B cell (primary cell): Measurements from ENCODE around the gene C20orf173. TPM values are rescaled to one million over a fixed set of nuclear protein-coding genes. Genes with fewer than 3 reads are reported as not detected.

ENCODE experiments used
- ATAC-seq: fragments of 200-7000 bp; cut with Tn5 transposase; one replicate; pipeline ENCODE4 v1.10.0; 2021; ENCODE audit warnings: low read depth, mild to moderate bottlenecking, moderate number of reproducible peaks, moderate library complexity
- CTCF ChIA-PET: fragments of 350-600 bp; sonication (Branson Sonifier 250); formaldehyde crosslinking; loops from one replicate; lab custom pipeline; 2021; ENCODE audit warnings: antibody characterized with exemption, inconsistent platforms; lab: Charles Lee
- POLR2A ChIA-PET: fragments of 350-600 bp; sonication (Branson Sonifier 250); formaldehyde crosslinking; loops from one replicate; lab custom pipeline; 2021; ENCODE audit warnings: antibody characterized with exemption; lab: Charles Lee
- DNase-seq: peaks from one replicate; pipeline ENCODE4 v3.0.0; 2013
- H2AFZ ChIP-seq: 2 replicates; pipeline ENCODE4 v1.6.1; 2012; ENCODE audit warnings: mild to moderate bottlenecking, low read depth, low read length; ENCODE audit not compliant: insufficient read depth, poor library complexity, severe bottlenecking
- H3K27ac ChIP-seq, 2 donors: 1 replicate in 1 of 2; 2 replicates in 1 of 2; pipeline ENCODE4 v1.5.1; 2012 to 2013; ENCODE audit warnings: low read length in 2 of 2, mild to moderate bottlenecking in 2 of 2, moderate library complexity in 1 of 2
- H3K27me3 ChIP-seq, 4 experiments: fragments of 200-600 bp in 1 of 4; sonication (generic) in 1 of 4; replicated peaks in 1 of 4; 1 replicate in 2 of 4; 2 replicates in 2 of 4; pipeline versions ENCODE4 v1.6.1 to v1.7.0; 2013 to 2016; ENCODE audit warnings: low read length in 3 of 4, mild to moderate bottlenecking in 2 of 4, mixed read lengths in 1 of 4, moderate library complexity in 1 of 4; ENCODE audit not compliant: insufficient read depth in 4 of 4, control insufficient read depth in 3 of 4; ENCODE audit errors: control extremely low read depth in 1 of 4
- H3K36me3 ChIP-seq, 2 experiments: replicated peaks in 1 of 2; 1 replicate in 1 of 2; 2 replicates in 1 of 2; pipeline versions ENCODE4 v1.6.1 to v1.7.1; 2013; ENCODE audit warnings: low read length in 1 of 2; ENCODE audit not compliant: insufficient read depth in 2 of 2, control insufficient read depth in 1 of 2; ENCODE audit errors: control extremely low read depth in 1 of 2, extremely low read depth in 1 of 2
- H3K4me1 ChIP-seq, 2 donors: fragments of 200-600 bp in 1 of 2; sonication (generic) in 1 of 2; 1 replicate in 1 of 2; 2 replicates in 1 of 2; pipeline versions ENCODE4 v1.5.1 to v1.6.1; 2013 to 2017; ENCODE audit warnings: low read length in 2 of 2; ENCODE audit not compliant: control insufficient read depth in 2 of 2, insufficient read depth in 2 of 2
- H3K4me2 ChIP-seq: replicated peaks from 2 replicates; pipeline ENCODE3; 2012; ENCODE audit warnings: mild to moderate bottlenecking, low read depth, low read length; ENCODE audit not compliant: poor library complexity, severe bottlenecking
- H3K4me3 ChIP-seq, 5 experiments: fragments of 200-600 bp in 1 of 5; sonication (generic) in 1 of 5; 1 replicate in 3 of 5; 2 replicates in 2 of 5; pipeline versions ENCODE4 v1.5.1 to v1.7.0; 2011 to 2016; ENCODE audit warnings: low read length in 4 of 5, mild to moderate bottlenecking in 4 of 5, low read depth in 2 of 5, control low read depth in 1 of 5, moderate library complexity in 1 of 5; ENCODE audit not compliant: insufficient read depth in 1 of 5; ENCODE audit errors: control extremely low read depth in 1 of 5, extremely low read depth in 1 of 5
- H3K79me2 ChIP-seq: fragments of 200-600 bp; sonication (generic); one replicate; pipeline ENCODE4 v1.6.0; 2016; ENCODE audit warnings: low read length; ENCODE audit not compliant: control insufficient read depth, insufficient read depth
- H3K9ac ChIP-seq: fragments of 200-600 bp; sonication (generic); 2 replicates; pipeline ENCODE4 v1.6.1; 2017; ENCODE audit warnings: mild to moderate bottlenecking, low read length, moderate library complexity
- H3K9me3 ChIP-seq, 3 donors: one replicate each; pipeline versions ENCODE4 v1.6.1 to v1.7.1; 2013; ENCODE audit warnings: low read length in 2 of 3; ENCODE audit not compliant: control insufficient read depth in 2 of 3, insufficient read depth in 1 of 3; ENCODE audit errors: control extremely low read depth in 1 of 3
- H4K20me1 ChIP-seq: 2 replicates; pipeline ENCODE4 v1.6.0; 2012; ENCODE audit warnings: mild to moderate bottlenecking, low read length; ENCODE audit not compliant: insufficient read depth, control insufficient read depth, poor library complexity, severe bottlenecking
- H3K27ac Mint-ChIP-seq: one replicate; pipeline ENCODE4 v1.8.0; 2021; ENCODE audit warnings: mixed read lengths
- H3K27me3 Mint-ChIP-seq: one replicate; pipeline ENCODE4 v1.8.0; 2021; ENCODE audit warnings: mixed read lengths
- H3K4me1 Mint-ChIP-seq: one replicate; pipeline ENCODE4 v1.8.0; 2021; ENCODE audit warnings: mixed read lengths
- H3K4me3 Mint-ChIP-seq: one replicate; pipeline ENCODE4 v1.8.0; 2021; ENCODE audit warnings: mixed read lengths
- H3K9me3 Mint-ChIP-seq: one replicate; pipeline ENCODE4 v1.8.0; 2022; ENCODE audit warnings: mixed read lengths; ENCODE audit not compliant: insufficient read depth
- CTCF ChIP-seq: fragments of 200-600 bp; IDR thresholded peaks from one replicate; pipeline ENCODE4 v1.8.0; 2022; ENCODE audit warnings: antibody characterized with exemption, mild to moderate bottlenecking
- EZH2 ChIP-seq: IDR thresholded peaks from 2 replicates; pipeline ENCODE4 v1.6.1; 2012; ENCODE audit warnings: borderline replicate concordance, low read depth, mild to moderate bottlenecking, moderate library complexity, low read length; ENCODE audit not compliant: insufficient read depth, poor library complexity, severe bottlenecking
- WGBS: methylation state at CpG from one replicate; pipeline ENCODE4 v1.1.5; 2013; ENCODE audit warnings: missing lambda C conversion rate; ENCODE audit not compliant: insufficient coverage; 5-methylcytosine and 5-hydroxymethylcytosine counted together
- intact Hi-C: fragments of 100-400 bp; cut with micrococcal nuclease; formaldehyde crosslinking; loops from one replicate; pipeline ENCODE4 v1.10.0; 2022
- polyA plus RNA-seq: library from polyadenylated mRNA; depleted of rRNA; stranded (reverse); fragments of >200 nt; gene quantifications from 2 replicates; pipeline ENCODE4 v1.2.3, GENCODE V29; 2012
- total RNA-seq, 2 donors: library from RNA; stranded (reverse); fragments of 120-200 nt in 1 of 2; gene quantifications; 1 replicate in 1 of 2; 2 replicates in 1 of 2; pipeline versions ENCODE4 v1.2.3 to v1.2.4, GENCODE V29; 2013 to 2022

C20orf173 gene
- total and polyA plus RNA-seq, 2 donors (not counting 1 experiment from before 2014, with no cell fraction given), result not detected

GRCh38 chr20:35499271-35499670 lies 30.2 kb downstream of the C20orf173 start:
- CTCF ChIA-PET, result interaction anchor here (1.3 to 2.2 kb wide), 2 partner anchors 35 to 43 kb away, joined by 4 to 7 read pairs; partner anchors contain the start of gene ERGIC3
- Histone ChIP-seq H3K27me3 (no peaks in the 10 kb centered on the region), H4K20me1 (peaks cover 36% of the 10 kb centered on the region), H3K4me2 (no peak overlapping the region), H3K4me3 (no peak overlapping the region), H3K36me3 (peaks cover 16 to 84% of the 10 kb centered on the region in 2 experiments), H2AFZ (no peak overlapping the region), H3K4me1 (peaks cover 25 to 31% of the 10 kb centered on the region in 2 donors), H3K9ac (no peak overlapping the region), H3K79me2 (peaks cover 26% of the 10 kb centered on the region), H3K9me3 (no peaks in the 10 kb centered on the region), H3K27ac (no peak overlapping the region)
- Mint-ChIP-seq H3K27me3 (no peaks in the 10 kb centered on the region), H3K9me3 (no peaks in the 10 kb centered on the region), H3K4me1 (peaks cover 31% of the 10 kb centered on the region), H3K27ac (peak overlapping the region; percentile 27), H3K4me3 (no peak overlapping the region)
- intact Hi-C loops, result no loop called here
- ATAC-seq (no peak), DNase-seq (no peak)
- no peak for TF ChIP-seq EZH2
- no peak for TF ChIP-seq CTCF
- POLR2A ChIA-PET, result no interaction called here
- WGBS, result 75% methylated on average over 1 of the region's 1 CpG

- Histone ChIP-seq H3K79me2 (peaks cover 30% of the 10 kb centered on the region), H3K4me1 (peaks cover 15 to 20% of the 10 kb centered on the region in 2 donors), H4K20me1 (peaks cover 21% of the 10 kb centered on the region), H3K27me3 (no peaks in the 10 kb centered on the region), H3K4me2 (no peak overlapping the region), H3K27ac (no peak overlapping the region), H3K9ac (no peak overlapping the region), H3K4me3 (no peak overlapping the region), H3K36me3 (peaks cover 13 to 84% of the 10 kb centered on the region in 2 experiments), H2AFZ (no peak overlapping the region), H3K9me3 (no peaks in the 10 kb centered on the region)
- no peak for TF ChIP-seq EZH2
- no peak for TF ChIP-seq CTCF
- intact Hi-C loops, result no loop called here
- DNase-seq, result no peak
- 98% methylated on average over 9 of the region's 9 CpGs for whole genome bisulfite sequencing
- POLR2A ChIA-PET, result no interaction called here
- H3K4me1 Mint-ChIP-seq, result peaks cover 22% of the 10 kb centered on the region
- no peak overlapping the region for H3K4me3 Mint-ChIP-seq
- ATAC-seq, result no peak
- H3K9me3 Mint-ChIP-seq, result no peaks in the 10 kb centered on the region
- H3K27me3 Mint-ChIP-seq, result no peaks in the 10 kb centered on the region
- CTCF ChIA-PET, result no interaction called here
- H3K27ac Mint-ChIP-seq, result no peak overlapping the region
Measured at GRCh38 chr20:35497780-35498189, 31.7 kb downstream of the C20orf173 start.
